HS-5 (cell line): ENCODE measurements around the gene POLDIP3.
"Not testable (repeated sequence)": the region's sequence is repeated elsewhere in the genome, so short reads cannot be mapped to it uniquely, and the experiment has no call there.

ENCODE experiments used
- DNase-seq: peaks from one replicate; pipeline ENCODE4 v3.0.0-alpha.2; 2012; ENCODE audit warnings: low read depth

The POLDIP3 gene

DNA sequence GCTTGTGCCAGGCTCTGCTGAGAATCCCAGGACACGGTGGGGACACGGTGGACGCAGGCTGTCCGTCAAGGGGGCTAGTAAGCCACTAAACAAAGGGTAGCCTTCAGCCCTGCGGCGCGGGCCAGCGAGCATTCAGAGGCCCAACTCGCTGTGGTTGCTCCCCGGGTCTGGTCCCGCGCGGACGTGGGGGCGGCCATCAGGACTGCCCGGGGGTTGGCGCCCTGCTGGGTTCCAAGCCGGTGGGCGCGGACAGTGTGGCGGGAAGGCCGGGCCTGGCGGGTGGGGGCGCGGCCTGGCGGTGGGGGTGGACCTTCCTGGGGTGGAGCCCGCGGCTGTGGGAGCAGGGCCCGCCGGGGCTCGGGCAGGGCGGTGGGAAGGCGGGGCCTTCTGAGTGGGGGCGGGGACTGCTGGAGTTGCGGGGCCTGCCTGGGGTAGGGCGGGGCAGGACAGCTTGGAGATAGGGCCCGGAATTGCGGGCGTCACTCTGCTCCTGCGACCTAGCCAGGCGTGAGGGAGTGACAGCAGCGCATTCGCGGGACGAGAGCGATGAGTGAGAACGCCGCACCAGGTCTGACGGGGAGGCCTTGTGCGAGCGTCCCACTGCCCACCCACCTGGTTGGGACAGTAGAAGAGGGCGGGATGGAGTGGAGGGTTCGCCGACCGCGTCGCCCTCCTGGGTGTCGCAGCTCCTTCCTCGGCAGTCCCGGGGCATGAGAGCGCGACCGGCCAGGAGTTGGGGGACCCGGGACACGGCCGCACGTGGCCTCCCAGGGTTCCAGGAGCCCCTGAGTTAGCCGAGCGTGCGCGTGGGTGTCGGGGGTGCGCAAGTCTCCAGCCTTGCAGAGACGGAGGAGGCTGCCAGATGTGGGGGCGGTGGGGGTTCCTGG lies 61.0 kb downstream of the POLDIP3 start, which contains the start of gene SERHL2:
TSS of gene SERHL2 (plus strand) at position 482 of the 887 bp plus-strand sequence. CDS start at position 547, 65 bp downstream.
- peak; percentile 22 for DNase-seq

DNA sequence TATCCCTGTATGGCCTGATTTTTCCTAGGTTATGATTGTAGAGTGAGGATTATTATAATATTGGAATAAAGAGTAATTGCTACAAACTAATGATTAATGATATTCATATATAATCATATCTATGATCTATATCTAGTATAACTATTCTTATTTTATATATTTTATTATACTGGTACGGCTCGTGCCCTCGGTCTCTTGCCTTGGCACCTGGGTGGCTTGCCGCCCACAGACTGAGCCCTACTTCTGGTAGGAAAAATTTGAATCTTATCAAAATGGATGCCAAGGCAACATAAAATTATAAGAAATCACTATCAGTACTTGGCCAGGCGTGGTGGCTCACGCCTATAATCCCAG lies 62.4 kb downstream of the POLDIP3 start:
- not testable (repeated sequence) for DNase-seq

DNA sequence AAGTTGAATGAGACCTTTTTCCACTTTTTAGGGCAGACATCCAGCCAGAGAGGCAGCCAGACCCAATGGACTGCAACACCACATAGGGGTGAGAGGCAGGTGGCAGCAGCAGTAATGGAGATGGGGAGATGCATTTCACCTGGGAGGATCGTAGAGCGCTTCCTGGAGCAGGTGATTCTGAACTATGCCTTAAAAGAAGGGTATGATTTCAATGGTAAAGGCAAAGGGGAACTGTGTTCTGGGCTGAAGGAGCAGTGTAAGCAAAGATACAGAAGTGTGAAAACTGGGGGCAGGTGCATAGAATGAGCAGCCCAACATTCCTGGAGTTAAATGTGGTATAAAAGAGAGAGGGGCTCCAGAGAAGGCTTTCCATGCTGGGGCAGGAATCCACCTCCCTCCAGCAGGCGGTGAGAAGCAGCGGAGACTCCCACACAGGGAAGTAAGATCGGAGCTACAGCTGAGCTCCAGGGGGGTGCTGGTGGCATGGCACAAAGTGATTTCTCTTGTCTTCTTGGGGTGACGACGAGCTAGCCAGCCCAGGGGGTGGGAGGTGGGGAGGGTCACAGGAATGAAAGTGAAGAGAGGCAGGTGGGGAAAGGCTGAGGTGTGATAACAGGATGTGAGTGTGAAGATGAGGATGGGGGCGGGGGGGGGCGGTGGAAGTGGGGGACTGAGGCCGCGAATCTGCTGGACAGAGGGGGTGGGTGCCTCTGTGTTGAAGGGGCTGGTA lies 65.2 kb downstream of the POLDIP3 start:
- no peak for DNase-seq

DNA sequence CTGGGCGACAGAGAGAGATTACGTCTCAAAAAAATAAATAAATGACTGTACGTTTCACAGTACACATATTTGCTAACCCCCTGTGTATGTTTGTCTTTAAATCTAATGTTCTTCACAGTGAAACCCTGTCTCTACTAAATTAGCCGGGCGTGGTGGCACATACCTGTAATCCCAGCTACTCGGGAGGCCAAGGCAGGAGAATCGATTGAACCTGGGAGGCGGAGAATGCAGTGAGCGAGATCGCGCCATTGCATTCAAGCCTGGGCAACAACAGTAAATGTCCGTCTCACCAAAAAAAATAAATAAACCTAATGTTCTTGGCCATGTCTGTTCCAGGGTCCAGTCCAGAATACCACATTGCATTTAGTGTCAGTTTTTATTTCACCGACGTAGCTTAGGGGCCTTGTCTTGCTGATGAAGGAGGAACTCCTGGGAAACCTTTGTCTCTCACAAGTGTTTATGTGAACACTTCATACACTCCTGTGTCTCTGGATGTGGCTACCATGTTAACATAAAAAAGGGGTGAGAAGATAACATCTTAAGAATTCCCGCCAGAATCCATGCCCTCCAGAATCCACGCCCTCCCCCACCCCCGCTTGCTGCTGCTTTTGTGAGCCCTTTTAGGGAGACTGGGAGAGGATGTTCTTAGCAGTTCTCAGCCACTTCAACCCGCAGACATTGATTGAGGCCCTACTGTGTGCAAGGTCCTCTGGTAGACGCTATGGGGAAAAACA lies 65.9 kb downstream of the POLDIP3 start:
- DNase-seq: no peak

DNA sequence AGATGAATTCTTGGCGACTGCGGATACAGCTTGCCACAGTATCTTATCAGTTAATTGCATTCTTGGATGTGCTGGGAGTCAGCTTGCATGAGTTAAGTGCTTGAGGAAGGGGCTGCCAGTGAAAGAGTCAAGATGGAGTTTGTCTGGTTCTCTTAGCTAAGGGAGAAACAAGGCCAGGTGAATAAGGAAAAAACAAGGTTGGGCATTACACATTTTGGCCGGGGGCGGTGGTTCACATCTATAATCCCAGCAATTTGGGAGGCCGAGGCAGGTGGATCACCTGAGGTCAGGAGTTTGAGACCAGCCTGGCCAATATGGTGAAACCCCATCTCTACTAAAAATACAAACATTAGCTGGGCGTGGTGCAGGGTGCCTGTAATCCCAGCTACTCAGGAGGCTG lies 66.6 kb downstream of the POLDIP3 start:
- not testable (repeated sequence) for DNase-seq

DNA sequence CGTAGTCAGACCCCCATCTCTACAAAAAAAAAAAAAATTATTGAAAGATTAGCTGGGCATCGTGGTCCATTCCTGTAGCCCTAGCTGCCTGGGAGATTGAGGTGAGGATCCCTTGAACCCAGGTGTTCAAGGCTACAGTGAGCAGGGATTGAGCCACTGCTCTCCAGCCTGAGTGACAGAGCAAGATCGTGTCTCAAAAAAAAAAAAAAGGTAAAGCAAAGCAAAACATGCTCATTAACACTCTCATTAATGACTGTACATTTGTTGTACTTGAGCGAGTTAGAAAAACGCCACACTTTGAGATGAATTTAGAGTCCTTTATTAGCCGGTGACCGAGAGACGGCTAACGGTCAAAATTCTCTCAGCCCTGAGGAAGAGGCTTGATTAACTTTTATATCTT lies 67.1 kb downstream of the POLDIP3 start:
- DNase-seq: no peak

DNA sequence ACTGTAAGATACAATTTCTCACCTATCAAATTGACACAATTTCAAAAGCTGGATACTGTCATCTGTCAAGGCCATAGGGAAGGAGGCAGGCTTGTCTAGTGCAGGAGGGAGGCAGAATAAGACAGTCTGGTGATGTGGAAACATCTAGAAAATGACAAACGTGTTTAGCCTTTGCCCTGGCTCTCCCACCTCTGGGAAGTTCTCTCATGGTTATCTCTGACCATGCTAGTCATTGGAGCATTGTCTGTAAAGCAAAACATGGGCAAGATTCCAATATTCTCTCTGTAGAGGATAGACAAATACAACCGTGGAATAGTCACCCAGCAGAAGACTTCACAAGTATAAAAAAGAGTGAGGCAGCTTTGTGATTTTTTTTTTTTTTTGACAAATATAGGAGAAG lies 70.0 kb downstream of the POLDIP3 start:
- DNase-seq: no peak

DNA sequence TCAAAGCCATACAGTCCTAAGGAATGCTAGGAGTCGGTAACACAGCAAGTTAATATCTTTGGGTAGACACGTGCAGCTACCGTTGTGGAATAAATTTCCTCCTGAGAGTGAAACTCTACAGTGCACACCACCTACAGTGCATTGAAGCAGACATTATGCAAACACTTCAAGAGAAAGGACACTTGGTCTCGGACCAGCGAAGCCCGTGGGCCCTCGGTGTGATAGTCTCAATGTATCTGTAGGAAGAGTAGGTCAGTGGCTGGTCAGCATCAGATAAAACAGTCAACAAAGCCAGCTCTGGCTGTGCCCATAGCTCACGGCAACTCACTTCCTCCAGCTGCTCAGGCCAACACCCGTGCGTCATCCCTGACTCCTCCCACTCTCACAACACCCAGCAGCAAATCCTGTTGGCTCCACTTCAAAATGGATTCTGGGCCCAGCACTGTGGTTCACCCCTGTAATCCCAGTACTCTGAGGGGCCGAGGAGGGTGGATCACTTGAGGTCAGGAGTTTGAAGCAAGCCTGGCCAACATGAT lies 75.4 kb downstream of the POLDIP3 start:
- DNase-seq: not testable (repeated sequence)

DNA sequence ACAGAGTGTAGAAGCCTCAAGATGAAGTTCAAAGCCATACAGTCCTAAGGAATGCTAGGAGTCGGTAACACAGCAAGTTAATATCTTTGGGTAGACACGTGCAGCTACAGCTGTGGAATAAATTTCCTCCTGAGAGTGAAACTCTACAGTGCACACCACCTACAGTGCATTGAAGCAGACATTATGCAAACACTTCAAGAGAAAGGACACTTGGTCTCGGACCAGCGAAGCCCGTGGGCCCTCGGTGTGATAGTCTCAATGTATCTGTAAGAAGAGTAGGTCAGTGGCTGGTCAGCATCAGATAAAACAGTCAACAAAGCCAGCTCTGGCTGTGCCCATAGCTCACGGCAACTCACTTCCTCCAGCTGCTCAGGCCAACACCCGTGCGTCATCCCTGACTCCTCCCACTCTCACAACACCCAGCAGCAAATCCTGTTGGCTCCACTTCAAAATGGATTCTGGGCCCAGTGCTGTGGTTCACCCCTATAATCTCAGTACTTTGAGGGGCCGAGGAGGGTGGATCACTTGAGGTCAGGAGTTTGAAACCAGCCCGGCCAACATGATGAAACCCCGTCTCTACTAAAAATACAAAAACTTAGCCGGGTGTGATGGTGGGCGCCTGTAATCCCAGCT lies 77.4 kb downstream of the POLDIP3 start:
- not testable (repeated sequence) for DNase-seq

DNA sequence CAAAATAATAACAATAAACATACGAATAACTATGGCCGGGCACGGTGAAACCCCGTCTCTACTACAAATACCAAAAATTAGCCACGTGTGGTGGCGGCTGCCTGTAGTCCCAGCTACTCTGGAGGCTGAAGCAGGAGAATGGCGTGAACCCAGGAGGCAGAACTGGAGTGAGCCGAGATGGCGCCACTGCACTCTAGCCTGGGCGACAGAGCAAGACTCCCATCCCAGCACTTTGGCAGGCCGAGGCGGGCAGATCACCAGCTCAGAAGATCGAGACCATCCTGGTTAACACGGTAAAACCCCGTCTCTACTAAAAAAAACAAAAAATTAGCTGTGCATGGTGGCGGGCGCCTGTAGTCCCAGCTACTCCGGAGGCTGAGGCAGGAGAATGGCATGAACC lies 78.0 kb downstream of the POLDIP3 start:
- DNase-seq: not testable (repeated sequence)

DNA sequence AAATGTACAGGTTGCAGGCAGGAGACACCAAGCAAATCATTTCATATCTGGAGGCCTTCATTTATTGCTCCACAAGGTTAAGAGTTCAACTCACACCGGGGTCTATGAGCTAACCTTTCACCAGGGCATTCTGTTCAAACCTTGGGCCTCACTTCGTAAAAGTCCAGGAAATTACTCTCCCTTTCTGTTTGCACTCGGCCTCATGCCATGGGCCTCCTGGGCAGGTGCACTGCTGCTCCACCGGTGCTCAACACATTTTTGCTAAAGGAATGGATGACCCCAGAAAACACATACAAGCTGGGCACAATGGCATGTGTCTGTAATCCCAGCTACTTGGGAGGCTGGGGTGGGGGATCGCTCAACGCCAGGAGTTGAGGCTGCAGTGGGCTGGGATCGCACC lies 78.5 kb downstream of the POLDIP3 start:
- no peak for DNase-seq

DNA sequence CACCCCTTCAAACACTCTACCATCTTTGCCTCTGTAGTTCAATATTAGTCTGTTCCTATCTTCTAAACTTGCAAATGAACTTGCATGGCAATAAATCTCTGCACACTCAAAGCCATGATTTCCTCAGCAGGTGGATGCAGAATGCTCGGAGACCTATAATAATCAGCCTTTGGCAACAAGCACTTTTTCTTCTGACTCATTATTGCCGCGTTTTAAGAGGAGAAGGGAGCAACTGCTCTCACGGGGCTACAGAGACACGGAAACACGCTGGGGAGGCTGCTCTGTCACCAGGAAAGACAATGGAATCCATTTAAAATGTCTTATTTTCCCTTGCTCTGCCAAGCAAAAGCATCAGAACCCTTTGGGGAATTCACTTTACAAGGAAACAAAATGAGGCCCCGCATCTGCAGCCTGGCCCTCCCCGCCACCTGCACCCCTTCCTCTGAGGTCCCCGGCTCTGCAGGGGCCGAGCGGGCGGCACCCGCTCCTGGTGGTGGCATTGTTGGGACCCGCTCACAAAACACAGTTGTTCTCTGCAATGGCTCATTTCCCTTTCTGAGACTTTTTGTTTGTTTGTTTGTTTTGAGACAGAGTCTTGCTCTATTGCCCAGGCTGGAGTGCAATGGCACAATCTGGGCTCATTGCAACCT lies 79.5 kb downstream of the POLDIP3 start:
- not testable (repeated sequence) for DNase-seq
